WI38 (cell line): Measurements from ENCODE around the gene FOSB.
"Not testable (repeated sequence)": the region's sequence is repeated elsewhere in the genome, so short reads cannot be mapped to it uniquely, and the experiment has no call there.

ENCODE experiments used
- H3K4me3 ChIP-seq: 2 replicates; pipeline ENCODE4 v1.5.1; 2011; ENCODE audit warnings: low read depth, mild to moderate bottlenecking, control low read depth, low read length
- TF ChIP-seq, protein P1 (sequence below): IDR thresholded peaks from 2 replicates; pipeline ENCODE4 v1.5.1; 2012; ENCODE audit warnings: low read depth, mild to moderate bottlenecking, control low read depth, low read length

The FOSB gene

GRCh38 chr19:45508417-45508860 is 40.6 kb downstream of the FOSB start:
- H3K4me3 ChIP-seq = peak overlapping the region; percentile 83
- TF ChIP-seq, protein P1, sequence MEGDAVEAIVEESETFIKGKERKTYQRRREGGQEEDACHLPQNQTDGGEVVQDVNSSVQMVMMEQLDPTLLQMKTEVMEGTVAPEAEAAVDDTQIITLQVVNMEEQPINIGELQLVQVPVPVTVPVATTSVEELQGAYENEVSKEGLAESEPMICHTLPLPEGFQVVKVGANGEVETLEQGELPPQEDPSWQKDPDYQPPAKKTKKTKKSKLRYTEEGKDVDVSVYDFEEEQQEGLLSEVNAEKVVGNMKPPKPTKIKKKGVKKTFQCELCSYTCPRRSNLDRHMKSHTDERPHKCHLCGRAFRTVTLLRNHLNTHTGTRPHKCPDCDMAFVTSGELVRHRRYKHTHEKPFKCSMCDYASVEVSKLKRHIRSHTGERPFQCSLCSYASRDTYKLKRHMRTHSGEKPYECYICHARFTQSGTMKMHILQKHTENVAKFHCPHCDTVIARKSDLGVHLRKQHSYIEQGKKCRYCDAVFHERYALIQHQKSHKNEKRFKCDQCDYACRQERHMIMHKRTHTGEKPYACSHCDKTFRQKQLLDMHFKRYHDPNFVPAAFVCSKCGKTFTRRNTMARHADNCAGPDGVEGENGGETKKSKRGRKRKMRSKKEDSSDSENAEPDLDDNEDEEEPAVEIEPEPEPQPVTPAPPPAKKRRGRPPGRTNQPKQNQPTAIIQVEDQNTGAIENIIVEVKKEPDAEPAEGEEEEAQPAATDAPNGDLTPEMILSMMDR = no peak

- TF ChIP-seq, protein P1 = no peak
- peak overlapping the region; percentile 83 for H3K4me3 ChIP-seq
Observed at GRCh38 chr19:45508861-45509691, 41.3 kb downstream of the FOSB start.

DNA sequence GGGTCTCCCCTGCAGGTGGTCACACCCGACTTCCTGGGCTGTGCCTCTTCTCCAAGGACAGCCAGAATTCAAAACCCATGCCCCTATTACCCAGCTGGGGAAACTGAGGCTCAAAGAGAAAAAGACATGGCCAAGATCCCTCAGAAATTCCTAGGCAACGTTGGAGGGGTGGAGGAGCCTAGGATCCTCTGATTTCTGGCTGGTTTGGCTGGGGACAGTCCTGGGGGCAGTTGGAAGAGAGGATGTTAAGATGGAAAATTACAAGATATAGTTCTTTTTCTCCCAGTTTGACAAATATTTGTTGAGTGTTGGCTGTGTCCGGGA is 41.9 kb downstream of the FOSB start:
- TF ChIP-seq, protein P1 = no peak
- H3K4me3 ChIP-seq = peak overlapping the region; percentile 83

- H3K4me3 ChIP-seq = not testable (repeated sequence)
Observed at GRCh38 chr19:45510352-45510751, 42.6 kb downstream of the FOSB start.

DNA sequence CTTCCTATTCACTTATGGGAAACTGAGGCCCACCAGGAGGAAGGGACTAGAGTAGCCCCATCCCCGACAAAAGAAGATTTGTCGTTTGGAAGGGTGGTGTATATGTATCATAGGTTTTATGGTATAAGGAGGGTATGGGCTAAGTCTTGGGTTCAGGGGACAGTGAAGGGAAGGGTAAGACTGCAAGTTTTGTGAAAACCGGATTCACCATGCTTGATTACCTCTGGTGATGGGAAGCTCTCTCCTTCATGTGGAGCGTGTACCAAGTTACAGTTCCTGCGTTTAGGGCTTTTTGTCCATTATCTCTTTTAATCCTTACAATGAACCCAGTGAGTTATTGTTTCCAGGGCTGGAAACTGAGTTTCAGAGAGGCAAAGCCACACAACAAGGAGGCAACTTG is 43.3 kb downstream of the FOSB start:
- no peak overlapping the region for H3K4me3 ChIP-seq
- TF ChIP-seq, protein P1 = no peak

GRCh38 chr19:45512881-45513483 is 45.2 kb downstream of the FOSB start:
- no peak overlapping the region for H3K4me3 ChIP-seq
- TF ChIP-seq, protein P1 = no peak

DNA sequence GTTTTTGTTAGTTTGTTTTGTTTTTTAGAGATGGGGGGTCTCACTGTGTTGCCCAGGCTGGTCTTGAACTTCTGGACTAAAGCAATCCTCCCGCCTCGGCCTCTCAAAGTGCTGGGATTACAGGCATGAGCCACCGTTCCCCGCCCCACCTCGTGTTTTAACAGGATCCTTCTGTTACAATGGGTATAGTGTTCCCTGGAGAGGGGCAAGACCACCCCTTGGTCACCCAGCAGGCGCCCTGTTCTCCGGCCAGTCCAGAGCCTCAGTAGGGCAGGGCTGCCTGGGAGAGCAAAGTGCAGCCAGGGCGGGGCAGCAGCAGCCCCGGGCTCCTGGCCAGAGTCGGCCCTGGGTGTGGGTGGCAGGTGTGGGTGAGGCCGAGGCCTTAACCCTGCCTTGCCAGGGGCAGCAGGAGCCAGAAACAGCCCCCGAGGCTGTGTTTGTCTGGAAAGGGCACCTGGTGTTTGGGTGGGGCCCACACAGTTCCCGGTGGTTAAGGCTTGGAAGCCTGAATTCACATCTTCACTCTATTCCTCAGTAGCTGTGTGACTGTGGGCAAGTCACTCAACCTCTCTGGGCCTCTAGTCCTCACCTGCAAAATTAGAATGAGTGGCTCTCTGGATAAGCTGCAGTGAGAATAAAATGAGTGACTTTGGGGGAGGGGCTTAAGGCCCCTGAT is 46.7 kb downstream of the FOSB start:
- TF ChIP-seq, protein P1 = no peak
- no peak overlapping the region for H3K4me3 ChIP-seq
